Measurements from ENCODE around the gene FOXD1.

The FOXD1 gene

GRCh38 chr5:73450672-73451223 lies 2.2 kb upstream of the FOXD1 start:
- DNase-seq (ENCODE audit: extremely low read depth, low read depth), result no peak
- no peak for TF ChIP-seq CTCF (IDR thresholded peaks at IDR 0.05; ENCODE audit: low read depth, low read length)

- DNase-seq (ENCODE audit: extremely low read depth, low read depth), result no peak
- TF ChIP-seq CTCF (IDR thresholded peaks at IDR 0.05; ENCODE audit: low read depth, low read length), result no peak
These were observed 1.6 kb upstream of the FOXD1 start for GRCh38 chr5:73450137-73450536.

GRCh38 chr5:73447530-73448462 lies 781 bp downstream of the FOXD1 start:
- DNase-seq (ENCODE audit: extremely low read depth, low read depth), result peak; percentile 22

GRCh38 chr5:73446631-73447529 lies 1.7 kb downstream of the FOXD1 start:
- TF ChIP-seq CTCF (IDR thresholded peaks at IDR 0.05; ENCODE audit: low read depth, low read length), result no peak
- no peak for DNase-seq (ENCODE audit: extremely low read depth, low read depth)

More at GRCh38 chr5:73447530-73448462, 781 bp downstream of the FOXD1 start:
- no peak; the same call in none of the 2 replicates for TF ChIP-seq CTCF (IDR thresholded peaks at IDR 0.05; ENCODE audit: low read depth, low read length)

GRCh38 chr5:73445665-73446630 lies 2.6 kb downstream of the FOXD1 start:
- TF ChIP-seq CTCF (IDR thresholded peaks at IDR 0.05; ENCODE audit: low read depth, low read length), result no peak
- no peak for DNase-seq (ENCODE audit: extremely low read depth, low read depth)

Data from AG09319 (cell line).